Neuronal stem cell (in vitro differentiated cells): ENCODE measurements around the gene FARP1.

Experiments used
- DNase-seq: peaks from one replicate; pipeline ENCODE4 v3.0.0-alpha.2; 2013; ENCODE audit warnings: low spot score
- H2AFZ ChIP-seq: one replicate; pipeline ENCODE4 v1.6.1; 2013; ENCODE audit warnings: mild to moderate bottlenecking, low read length, inconsistent platforms
- H2AK5ac ChIP-seq: 2 replicates; pipeline ENCODE4 v1.6.1; 2013; ENCODE audit warnings: low read depth, mild to moderate bottlenecking, inconsistent platforms, low read length, moderate library complexity, mixed read lengths
- H2BK120ac ChIP-seq: 2 replicates; pipeline ENCODE4 v1.6.1; 2013; ENCODE audit warnings: low read depth, mild to moderate bottlenecking, inconsistent platforms, low read length, moderate library complexity, mixed read lengths
- H2BK12ac ChIP-seq: one replicate; pipeline ENCODE4 v1.6.1; 2013; ENCODE audit warnings: low read length, inconsistent platforms
- H2BK15ac ChIP-seq: 2 replicates; pipeline ENCODE4 v1.6.1; 2013; ENCODE audit warnings: mild to moderate bottlenecking, low read length, inconsistent platforms, mixed read lengths
- H2BK5ac ChIP-seq: one replicate; pipeline ENCODE4 v1.6.1; 2013; ENCODE audit warnings: inconsistent platforms, mild to moderate bottlenecking, low read length, moderate library complexity
- H3K14ac ChIP-seq: one replicate; pipeline ENCODE4 v1.6.1; 2013; ENCODE audit warnings: low read length, inconsistent platforms
- H3K18ac ChIP-seq: 2 replicates; pipeline ENCODE4 v1.6.1; 2013; ENCODE audit warnings: low read length, inconsistent platforms
- H3K23ac ChIP-seq: 2 replicates; pipeline ENCODE4 v1.6.1; 2013; ENCODE audit warnings: low read depth, mild to moderate bottlenecking, mixed read lengths, low read length, inconsistent platforms; ENCODE audit not compliant: poor library complexity
- H3K27ac ChIP-seq: replicated peaks from 3 replicates; pipeline ENCODE4 v1.5.1; 2013; ENCODE audit warnings: low read length, inconsistent platforms
- H3K27me3 ChIP-seq, 3 experiments: 2 replicates each; pipeline ENCODE4 v1.6.1; 2013; ENCODE audit warnings: low read length in 3 of 3, mild to moderate bottlenecking in 2 of 3, inconsistent platforms in 1 of 3, low read depth in 1 of 3, mixed read lengths in 1 of 3, moderate library complexity in 1 of 3; ENCODE audit not compliant: control insufficient read depth in 3 of 3, insufficient read depth in 3 of 3
- H3K36me3 ChIP-seq, 2 donors: replicated peaks in 1 of 2; 2 replicates each; pipeline ENCODE4 v1.6.1; 2013; ENCODE audit warnings: low read length in 2 of 2; ENCODE audit not compliant: control insufficient read depth in 2 of 2, insufficient read depth in 2 of 2
- H3K4ac ChIP-seq: 2 replicates; pipeline ENCODE4 v1.6.1; 2013; ENCODE audit warnings: inconsistent platforms, mild to moderate bottlenecking, low read length, moderate library complexity
- H3K4me1 ChIP-seq, 2 donors: 1 replicate in 1 of 2; 2 replicates in 1 of 2; pipeline ENCODE4 v1.6.1; 2013; ENCODE audit warnings: low read length in 2 of 2, low read depth in 1 of 2; ENCODE audit not compliant: control insufficient read depth in 2 of 2, insufficient read depth in 1 of 2
- H3K4me2 ChIP-seq: one replicate; pipeline ENCODE4 v1.6.1; 2013; ENCODE audit warnings: mild to moderate bottlenecking, low read length, inconsistent platforms; ENCODE audit not compliant: insufficient read depth, poor library complexity, severe bottlenecking
- H3K4me3 ChIP-seq, 2 donors: 2 replicates each; pipeline ENCODE4 v1.5.1; 2013; ENCODE audit warnings: low read length in 2 of 2, mild to moderate bottlenecking in 2 of 2, inconsistent platforms in 1 of 2, moderate library complexity in 1 of 2
- H3K79me1 ChIP-seq: one replicate; pipeline ENCODE4 v1.6.1; 2013; ENCODE audit warnings: low read depth, mild to moderate bottlenecking, inconsistent platforms, low read length, moderate library complexity
- H3K9ac ChIP-seq: one replicate; pipeline ENCODE4 v1.6.1; 2013; ENCODE audit warnings: mild to moderate bottlenecking, low read depth, low read length, inconsistent platforms; ENCODE audit not compliant: poor library complexity
- H3K9me3 ChIP-seq, 2 donors: replicated peaks in 1 of 2; 2 replicates each; pipeline versions ENCODE3 to v1.6.1; 2013; ENCODE audit warnings: low read length in 2 of 2, mild to moderate bottlenecking in 2 of 2, inconsistent platforms in 1 of 2, low read depth in 1 of 2, mixed read lengths in 1 of 2, moderate library complexity in 1 of 2; ENCODE audit not compliant: control insufficient read depth in 2 of 2, insufficient read depth in 1 of 2
- H4K8ac ChIP-seq: one replicate; pipeline ENCODE4 v1.6.1; 2013; ENCODE audit warnings: low read depth, mild to moderate bottlenecking, inconsistent platforms, low read length, moderate library complexity
- H4K91ac ChIP-seq: one replicate; pipeline ENCODE4 v1.6.1; 2013; ENCODE audit warnings: low read length, low read depth, mild to moderate bottlenecking, inconsistent platforms; ENCODE audit not compliant: poor library complexity
- WGBS, 2 donors: extraction: QIAGEN DNeasy Blood & Tissue Kit; methylation state at CpG; one replicate each; pipeline ENCODE4 v1.1.7; 2013; ENCODE audit warnings: missing lambda C conversion rate in 2 of 2, mixed read lengths in 1 of 2; ENCODE audit not compliant: insufficient read length in 2 of 2, insufficient replicate concordance in 1 of 2; ENCODE audit errors: extremely low coverage in 2 of 2; 5-methylcytosine and 5-hydroxymethylcytosine counted together

FARP1 gene

GRCh38 chr13:98471934-98472333 is 329.0 kb downstream of the FARP1 start:
- Histone ChIP-seq H2BK5ac (no peak overlapping the region), H4K8ac (no peak overlapping the region), H3K4me1 (peaks cover 14 to 15% of the 10 kb centered on the region in 2 donors), H3K18ac (no peak overlapping the region), H3K27ac (no peak overlapping the region), H3K79me1 (peaks cover 5% of the 10 kb centered on the region), H3K9ac (no peak overlapping the region), H4K91ac (no peak overlapping the region), H2BK12ac (no peak overlapping the region), H3K27me3 (no peaks in the 10 kb centered on the region), H3K9me3 (no peaks in the 10 kb centered on the region), H3K4ac (no peak overlapping the region), H3K23ac (no peak overlapping the region), H2AK5ac (no peak overlapping the region), H3K4me2 (no peak overlapping the region), H3K4me3 (no peak overlapping the region), H3K36me3 (peaks cover 33 to 80% of the 10 kb centered on the region in 2 donors), H2BK15ac (no peak overlapping the region), H2AFZ (no peak overlapping the region), H2BK120ac (no peak overlapping the region), H3K14ac (no peak overlapping the region)
- DNase-seq, result no peak
- no CpG with 5 or more reads among the region's 10 CpGs for WGBS, 2 donors

GRCh38 chr13:98473135-98473787 is 330.4 kb downstream of the FARP1 start:
- no peak overlapping the region for H2AK5ac ChIP-seq
- H3K9me3 ChIP-seq, result no peaks in the 10 kb centered on the region
- no peaks in the 10 kb centered on the region for H3K27me3 ChIP-seq
- H3K27ac ChIP-seq, result no peak overlapping the region
- peaks cover 5% of the 10 kb centered on the region for H3K79me1 ChIP-seq
- no peak overlapping the region for H3K23ac ChIP-seq
- no peak overlapping the region for H2BK12ac ChIP-seq
- WGBS, 2 donors, result no CpG with 5 or more reads among the region's 5 CpGs
- no peak overlapping the region for H2BK120ac ChIP-seq
- no peak overlapping the region for H3K9ac ChIP-seq
- peaks cover 29 to 68% of the 10 kb centered on the region in 2 donors for H3K36me3 ChIP-seq
- H3K4ac ChIP-seq, result no peak overlapping the region
- no peak overlapping the region for H3K4me2 ChIP-seq
- no peak overlapping the region for H3K18ac ChIP-seq
- H2BK5ac ChIP-seq, result no peak overlapping the region
- H4K8ac ChIP-seq, result no peak overlapping the region
- DNase-seq, result no peak
- H4K91ac ChIP-seq, result no peak overlapping the region
- peaks cover 15 to 20% of the 10 kb centered on the region in 2 donors for H3K4me1 ChIP-seq
- H2BK15ac ChIP-seq, result no peak overlapping the region
- H3K4me3 ChIP-seq, result no peak overlapping the region
- no peak overlapping the region for H2AFZ ChIP-seq
- H3K14ac ChIP-seq, result no peak overlapping the region

- Histone ChIP-seq H3K79me1 (peaks cover 5% of the 10 kb centered on the region), H3K4me2 (no peak overlapping the region)
These were observed 330.9 kb downstream of the FARP1 start for GRCh38 chr13:98473788-98474144.

GRCh38 chr13:98474292-98474691 is 331.4 kb downstream of the FARP1 start:
- Histone ChIP-seq H3K27ac (no peak overlapping the region), H3K9ac (no peak overlapping the region), H3K4me3 (peak overlapping the region in 1 of 2 donors; percentile 45), H2BK120ac (no peak overlapping the region), H3K14ac (no peak overlapping the region), H3K79me1 (peaks cover 5% of the 10 kb centered on the region), H3K23ac (no peak overlapping the region), H3K4me2 (no peak overlapping the region), H3K4ac (no peak overlapping the region), H3K18ac (no peak overlapping the region), H2AFZ (no peak overlapping the region), H3K27me3 (no peaks in the 10 kb centered on the region), H4K8ac (no peak overlapping the region), H2BK5ac (no peak overlapping the region), H3K4me1 (peaks cover 21 to 26% of the 10 kb centered on the region in 2 donors), H2BK12ac (no peak overlapping the region), H3K9me3 (no peaks in the 10 kb centered on the region), H3K36me3 (peaks cover 27 to 58% of the 10 kb centered on the region in 2 donors), H4K91ac (no peak overlapping the region), H2BK15ac (no peak overlapping the region), H2AK5ac (no peak overlapping the region)
- WGBS, 2 donors, result no CpG with 5 or more reads among the region's 10 CpGs
- DNase-seq, result no peak

More at GRCh38 chr13:98473788-98474144, 330.9 kb downstream of the FARP1 start:
- H3K4me3 ChIP-seq, result no peak overlapping the region
- no peak overlapping the region for H4K8ac ChIP-seq
- H2BK5ac ChIP-seq, result no peak overlapping the region
- H4K91ac ChIP-seq, result no peak overlapping the region
- H2BK12ac ChIP-seq, result no peak overlapping the region
- WGBS, 2 donors, result no CpG with 5 or more reads among the region's 7 CpGs
- H2BK15ac ChIP-seq, result no peak overlapping the region
- H3K9me3 ChIP-seq, result no peaks in the 10 kb centered on the region
- no peak overlapping the region for H2BK120ac ChIP-seq
- H3K27ac ChIP-seq, result no peak overlapping the region
- H3K36me3 ChIP-seq, result peaks cover 27 to 62% of the 10 kb centered on the region in 2 donors
- H3K27me3 ChIP-seq, result no peaks in the 10 kb centered on the region
- no peak overlapping the region for H2AFZ ChIP-seq
- DNase-seq, result no peak
- H3K14ac ChIP-seq, result no peak overlapping the region
- H3K4me1 ChIP-seq, result peaks cover 18 to 23% of the 10 kb centered on the region in 2 donors
- H3K23ac ChIP-seq, result no peak overlapping the region
- no peak overlapping the region for H3K18ac ChIP-seq
- H2AK5ac ChIP-seq, result no peak overlapping the region
- H3K4ac ChIP-seq, result no peak overlapping the region
- H3K9ac ChIP-seq, result no peak overlapping the region
